ENCODE measurements around the gene GALR1. TPM values are rescaled to one million over a fixed set of nuclear protein-coding genes. Genes with fewer than 3 reads are reported as not detected.

GALR1 gene
- total RNA-seq, 4 donors from 2014 or later = under 0.01 to 0.33 (median 0.16) TPM

GRCh38 chr18:77254711-77255405 lies 5.2 kb downstream of the GALR1 start:
- peaks cover 0 to 50% (median 18%) of the 10 kb centered on the region in 4 donors for H3K27me3 ChIP-seq
- H3K36me3 ChIP-seq = no peaks in the 10 kb centered on the region
- H3K4me1 ChIP-seq = peaks cover 4 to 20% (median 16%) of the 10 kb centered on the region in 4 donors
- peak; percentile 37 for DNase-seq (ENCODE audit: extremely low spot score)
- H3K9me3 ChIP-seq = no peaks in the 10 kb centered on the region
- intact Hi-C loops (cut with DNase I) = no loop called here
- TF ChIP-seq EP300 (IDR thresholded peaks at IDR 0.05) = no peak
- no peak for TF ChIP-seq POLR2AphosphoS5 (IDR thresholded peaks at IDR 0.05)
- TF ChIP-seq, protein P1, sequence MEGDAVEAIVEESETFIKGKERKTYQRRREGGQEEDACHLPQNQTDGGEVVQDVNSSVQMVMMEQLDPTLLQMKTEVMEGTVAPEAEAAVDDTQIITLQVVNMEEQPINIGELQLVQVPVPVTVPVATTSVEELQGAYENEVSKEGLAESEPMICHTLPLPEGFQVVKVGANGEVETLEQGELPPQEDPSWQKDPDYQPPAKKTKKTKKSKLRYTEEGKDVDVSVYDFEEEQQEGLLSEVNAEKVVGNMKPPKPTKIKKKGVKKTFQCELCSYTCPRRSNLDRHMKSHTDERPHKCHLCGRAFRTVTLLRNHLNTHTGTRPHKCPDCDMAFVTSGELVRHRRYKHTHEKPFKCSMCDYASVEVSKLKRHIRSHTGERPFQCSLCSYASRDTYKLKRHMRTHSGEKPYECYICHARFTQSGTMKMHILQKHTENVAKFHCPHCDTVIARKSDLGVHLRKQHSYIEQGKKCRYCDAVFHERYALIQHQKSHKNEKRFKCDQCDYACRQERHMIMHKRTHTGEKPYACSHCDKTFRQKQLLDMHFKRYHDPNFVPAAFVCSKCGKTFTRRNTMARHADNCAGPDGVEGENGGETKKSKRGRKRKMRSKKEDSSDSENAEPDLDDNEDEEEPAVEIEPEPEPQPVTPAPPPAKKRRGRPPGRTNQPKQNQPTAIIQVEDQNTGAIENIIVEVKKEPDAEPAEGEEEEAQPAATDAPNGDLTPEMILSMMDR (IDR thresholded peaks at IDR 0.05) = no peak
- TF ChIP-seq POLR2A (IDR thresholded peaks at IDR 0.05; ENCODE audit: low read depth) = no peak
- no peak overlapping the region for H3K27ac ChIP-seq (replicated peaks in 1 of 4)
- 59% methylated on average over 10 of the region's 10 CpGs for WGBS
- no peak overlapping the region for H3K4me3 ChIP-seq

DNA sequence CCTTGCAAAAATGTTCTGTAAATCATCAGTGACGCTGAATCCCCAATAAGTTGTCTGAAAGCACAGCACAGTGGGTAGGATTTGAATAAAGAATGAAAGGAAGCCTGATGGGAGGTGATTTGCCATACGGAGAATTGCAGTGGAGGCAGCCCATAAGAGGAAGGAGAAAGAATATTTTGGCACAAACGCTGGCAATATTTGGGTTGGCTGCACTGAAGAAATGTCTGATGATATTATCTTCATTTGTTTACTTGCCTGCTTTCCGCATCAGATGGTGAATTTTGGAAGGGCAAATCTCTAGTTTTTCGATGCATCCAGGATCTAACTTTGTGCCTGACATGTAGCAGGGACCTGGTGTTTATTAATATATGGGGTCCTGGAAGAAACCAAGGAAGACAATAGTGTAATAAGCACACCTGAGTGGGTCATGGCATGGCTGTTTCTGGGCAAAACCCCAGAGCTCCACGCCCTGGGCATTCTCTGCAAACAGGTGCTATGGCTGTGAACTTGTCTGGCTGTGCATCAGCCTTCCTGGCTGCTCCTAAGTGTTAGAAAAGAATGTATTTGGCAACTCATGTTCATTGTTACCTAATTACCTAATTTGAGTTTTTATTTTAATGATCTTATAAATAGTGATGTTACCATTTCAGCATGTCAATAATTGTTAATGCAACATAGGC lies 5.9 kb downstream of the GALR1 start:
- peak; percentile 50 for DNase-seq (ENCODE audit: extremely low spot score)
- TF ChIP-seq, protein P1 (IDR thresholded peaks at IDR 0.05) = no peak
- TF ChIP-seq POLR2AphosphoS5 (IDR thresholded peaks at IDR 0.05) = no peak
- TF ChIP-seq POLR2A (IDR thresholded peaks at IDR 0.05; ENCODE audit: low read depth) = no peak
- TF ChIP-seq EP300 (IDR thresholded peaks at IDR 0.05) = no peak
- WGBS = 57% methylated on average over 5 of the region's 6 CpGs
- no peaks in the 10 kb centered on the region for H3K36me3 ChIP-seq
- peaks cover 3 to 13% (median 9%) of the 10 kb centered on the region in 4 donors for H3K4me1 ChIP-seq
- intact Hi-C loops (cut with DNase I) = no loop called here
- no peak overlapping the region for H3K4me3 ChIP-seq
- no peak overlapping the region for H3K27ac ChIP-seq (replicated peaks in 1 of 4)
- H3K27me3 ChIP-seq = peaks cover 0 to 43% (median 13%) of the 10 kb centered on the region in 4 donors
- H3K9me3 ChIP-seq = no peaks in the 10 kb centered on the region

- no peak for DNase-seq (ENCODE audit: extremely low spot score)
- H3K36me3 ChIP-seq = no peaks in the 10 kb centered on the region
- no peak overlapping the region for H3K27ac ChIP-seq (replicated peaks in 1 of 4)
- intact Hi-C loops (cut with DNase I) = no loop called here
- WGBS = 74% methylated on average over 4 of the region's 4 CpGs
- H3K4me1 ChIP-seq = no peaks in the 10 kb centered on the region
- peaks cover 0 to 22% (median 0%) of the 10 kb centered on the region in 4 donors for H3K27me3 ChIP-seq
- no peaks in the 10 kb centered on the region for H3K9me3 ChIP-seq
- H3K4me3 ChIP-seq = no peak overlapping the region
- TF ChIP-seq, protein P1 (IDR thresholded peaks at IDR 0.05) = no peak
- no peak for TF ChIP-seq POLR2AphosphoS5 (IDR thresholded peaks at IDR 0.05)
- no peak for TF ChIP-seq EP300 (IDR thresholded peaks at IDR 0.05)
- TF ChIP-seq POLR2A (IDR thresholded peaks at IDR 0.05; ENCODE audit: low read depth) = no peak
Measured at GRCh38 chr18:77262643-77263465, 13.2 kb downstream of the GALR1 start.

DNA sequence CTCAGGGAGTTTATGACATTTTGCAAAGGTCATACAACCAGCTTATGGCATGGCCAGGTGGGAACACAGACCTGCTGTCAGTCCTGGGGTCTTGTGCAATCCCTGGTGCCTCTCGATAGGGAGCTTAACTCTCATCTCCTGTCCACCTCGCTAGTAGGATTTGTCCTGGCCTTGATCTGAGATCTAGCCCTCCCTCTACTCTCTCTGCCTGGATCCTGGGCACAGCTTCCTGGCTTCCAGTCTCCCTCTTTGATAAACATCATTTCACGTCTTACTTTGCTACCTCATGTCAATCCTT lies 13.8 kb downstream of the GALR1 start:
- peak; percentile 74 for DNase-seq (ENCODE audit: extremely low spot score)
- Histone ChIP-seq H3K27ac (replicated peaks in 1 of 4) (no peak overlapping the region), H3K36me3 (no peaks in the 10 kb centered on the region), H3K4me3 (no peak overlapping the region), H3K27me3 (peaks cover 0 to 19% (median 0%) of the 10 kb centered on the region in 4 donors), H3K9me3 (no peaks in the 10 kb centered on the region), H3K4me1 (no peaks in the 10 kb centered on the region)
- intact Hi-C loops (cut with DNase I) = no loop called here
- TF ChIP-seq POLR2A (IDR thresholded peaks at IDR 0.05; ENCODE audit: low read depth) (no peak), EP300 (IDR thresholded peaks at IDR 0.05) (no peak), POLR2AphosphoS5 (IDR thresholded peaks at IDR 0.05) (no peak)
- TF ChIP-seq, protein P1 (IDR thresholded peaks at IDR 0.05) = no peak
- 62% methylated on average over 3 of the region's 3 CpGs for WGBS
